ENCODE measurements around the gene PRF1. TPM values are rescaled to one million over a fixed set of nuclear protein-coding genes. Genes with fewer than 3 reads are reported as not detected.

PRF1 gene
- total and polyA plus RNA-seq, 7 donors: 0.33 to 3.4 (median 1.6) TPM

DNA sequence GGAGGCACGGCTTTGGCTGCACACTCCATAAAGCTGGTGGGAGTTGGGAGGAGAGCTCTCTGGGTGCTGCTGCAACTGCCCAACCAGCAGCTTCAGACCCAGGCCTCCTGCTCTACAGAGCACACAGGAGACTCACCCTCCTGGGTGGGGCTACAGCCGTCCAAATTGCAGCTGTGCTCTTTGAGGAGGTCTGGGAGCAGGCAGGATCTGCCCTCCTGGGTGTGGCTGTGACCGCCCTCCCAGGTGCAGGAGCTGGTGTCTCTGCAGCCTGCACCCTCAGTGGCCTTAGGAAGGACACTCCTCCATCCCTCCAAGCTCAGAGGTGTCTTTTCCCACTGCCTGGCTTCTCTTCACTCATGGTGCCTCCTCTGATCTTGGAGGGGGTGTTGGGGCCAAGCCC is 20.0 kb upstream of the PRF1 start:
- intact Hi-C loops (cut with DNase I): no loop called here
- no peak for ATAC-seq

GRCh38 chr10:70621503-70622078 is 19.1 kb upstream of the PRF1 start:
- TF ChIP-seq, protein P1, sequence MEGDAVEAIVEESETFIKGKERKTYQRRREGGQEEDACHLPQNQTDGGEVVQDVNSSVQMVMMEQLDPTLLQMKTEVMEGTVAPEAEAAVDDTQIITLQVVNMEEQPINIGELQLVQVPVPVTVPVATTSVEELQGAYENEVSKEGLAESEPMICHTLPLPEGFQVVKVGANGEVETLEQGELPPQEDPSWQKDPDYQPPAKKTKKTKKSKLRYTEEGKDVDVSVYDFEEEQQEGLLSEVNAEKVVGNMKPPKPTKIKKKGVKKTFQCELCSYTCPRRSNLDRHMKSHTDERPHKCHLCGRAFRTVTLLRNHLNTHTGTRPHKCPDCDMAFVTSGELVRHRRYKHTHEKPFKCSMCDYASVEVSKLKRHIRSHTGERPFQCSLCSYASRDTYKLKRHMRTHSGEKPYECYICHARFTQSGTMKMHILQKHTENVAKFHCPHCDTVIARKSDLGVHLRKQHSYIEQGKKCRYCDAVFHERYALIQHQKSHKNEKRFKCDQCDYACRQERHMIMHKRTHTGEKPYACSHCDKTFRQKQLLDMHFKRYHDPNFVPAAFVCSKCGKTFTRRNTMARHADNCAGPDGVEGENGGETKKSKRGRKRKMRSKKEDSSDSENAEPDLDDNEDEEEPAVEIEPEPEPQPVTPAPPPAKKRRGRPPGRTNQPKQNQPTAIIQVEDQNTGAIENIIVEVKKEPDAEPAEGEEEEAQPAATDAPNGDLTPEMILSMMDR (IDR thresholded peaks at IDR 0.05): no peak
- no peaks in the 10 kb centered on the region for H3K27me3 ChIP-seq (ENCODE audit: insufficient read depth in 3 of 3, low read length in 2 of 3)
- no peaks in the 10 kb centered on the region for H3K4me1 ChIP-seq
- no peak overlapping the region for H3K27ac ChIP-seq
- ATAC-seq (no peak), DNase-seq (no peak)
- WGBS, 3 donors: 89 to 96% (median 95%) methylated on average over 4 of the region's 4 CpGs
- no peaks in the 10 kb centered on the region for H3K36me3 ChIP-seq (ENCODE audit: insufficient read depth in 1 of 2, low read depth in 1 of 2)
- intact Hi-C loops (cut with DNase I): no loop called here
- H3K9me3 ChIP-seq: peaks cover 6% of the 10 kb centered on the region
- no peak overlapping the region for H3K4me3 ChIP-seq

More for the DNA sequence above, 20.0 kb upstream of the PRF1 start:
- no peaks in the 10 kb centered on the region for H3K4me1 ChIP-seq
- TF ChIP-seq, protein P1 (IDR thresholded peaks at IDR 0.05): no peak
- H3K4me3 ChIP-seq: no peak overlapping the region
- H3K27me3 ChIP-seq (ENCODE audit: insufficient read depth in 3 of 3, low read length in 2 of 3): no peaks in the 10 kb centered on the region
- no peaks in the 10 kb centered on the region for H3K36me3 ChIP-seq (ENCODE audit: insufficient read depth in 1 of 2, low read depth in 1 of 2)
- H3K9me3 ChIP-seq: peaks cover 10% of the 10 kb centered on the region
- no peak for DNase-seq
- whole genome bisulfite sequencing, 3 donors: 54 to 92% (median 82%) methylated on average over 3 of the region's 3 CpGs
- H3K27ac ChIP-seq: no peak overlapping the region

DNA sequence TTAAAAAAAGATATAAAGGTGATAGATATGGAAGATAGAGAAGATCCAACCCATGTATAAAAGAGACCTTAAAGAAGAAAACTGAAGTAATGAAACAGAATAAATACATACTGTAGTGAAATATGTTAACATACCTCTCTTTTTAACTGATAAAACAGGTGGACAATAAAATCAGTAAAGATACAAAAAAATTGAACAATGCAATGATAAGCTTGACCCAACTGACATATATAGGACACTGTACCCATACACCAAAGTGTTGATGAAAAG is 17.4 kb upstream of the PRF1 start:
- intact Hi-C loops (cut with DNase I): no loop called here
- H3K27me3 ChIP-seq (ENCODE audit: insufficient read depth in 3 of 3, low read length in 2 of 3): no peaks in the 10 kb centered on the region
- DNase-seq (no peak), ATAC-seq (no peak)
- no peaks in the 10 kb centered on the region for H3K4me1 ChIP-seq
- H3K27ac ChIP-seq: no peak overlapping the region
- H3K36me3 ChIP-seq (ENCODE audit: insufficient read depth in 1 of 2, low read depth in 1 of 2): no peaks in the 10 kb centered on the region
- H3K9me3 ChIP-seq: peaks cover 6% of the 10 kb centered on the region
- no peak overlapping the region for H3K4me3 ChIP-seq
- TF ChIP-seq, protein P1 (IDR thresholded peaks at IDR 0.05): no peak

DNA sequence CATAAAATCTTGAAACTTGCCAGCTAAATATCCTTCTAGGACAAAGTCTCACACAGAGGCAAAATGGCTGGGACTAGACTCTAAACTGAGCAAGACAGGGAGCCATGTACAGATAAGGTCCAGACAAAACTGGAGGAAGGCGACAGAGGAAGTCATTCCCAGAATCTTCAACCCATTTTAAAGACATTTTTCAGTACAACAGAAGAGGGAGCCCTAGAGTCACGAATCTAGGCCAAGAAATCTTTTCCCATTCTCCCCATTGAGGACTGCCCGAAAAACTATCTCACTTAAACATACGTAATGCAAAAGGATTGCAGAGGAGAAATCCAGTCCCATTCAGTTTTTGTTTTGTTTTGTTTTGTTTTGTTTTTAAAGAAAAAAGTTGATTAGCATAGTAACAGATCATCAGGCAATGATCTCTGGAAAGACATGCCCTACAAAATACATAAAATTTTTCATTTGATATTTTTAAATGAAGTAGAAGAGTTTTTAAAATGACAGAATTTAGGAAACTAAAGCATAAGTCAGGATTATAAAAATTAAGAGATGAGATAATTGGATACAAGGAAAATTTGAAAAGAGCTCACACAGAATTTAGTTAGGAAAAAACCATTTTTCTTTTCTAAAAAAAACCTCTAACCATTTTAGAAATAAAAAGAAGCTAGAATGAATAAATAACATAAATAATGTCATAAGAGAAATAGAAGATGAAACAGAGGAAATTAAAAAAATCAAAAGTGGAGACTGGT is 16.9 kb upstream of the PRF1 start:
- 78 to 85% (median 80%) methylated on average over 4 of the region's 4 CpGs for WGBS, 3 donors
- peaks cover 6% of the 10 kb centered on the region for H3K9me3 ChIP-seq
- intact Hi-C loops (cut with DNase I): no loop called here

More for the DNA sequence above, 16.9 kb upstream of the PRF1 start:
- Histone ChIP-seq H3K4me3 (no peak overlapping the region), H3K36me3 (ENCODE audit: insufficient read depth in 1 of 2, low read depth in 1 of 2) (no peaks in the 10 kb centered on the region), H3K27ac (no peak overlapping the region), H3K4me1 (no peaks in the 10 kb centered on the region), H3K27me3 (ENCODE audit: insufficient read depth in 3 of 3, low read length in 2 of 3) (no peaks in the 10 kb centered on the region)
- TF ChIP-seq, protein P1 (IDR thresholded peaks at IDR 0.05): no peak
- DNase-seq (no peak), ATAC-seq (no peak)
